H9 (cell line): ENCODE measurements around the gene TBX3. TPM values are rescaled to one million over a fixed set of nuclear protein-coding genes. Genes with fewer than 3 reads are reported as not detected.

ENCODE experiments used
- DNase-seq: peaks from one replicate; pipeline ENCODE4 v3.0.0-alpha.2; 2017
- H2AFZ ChIP-seq: one replicate; pipeline ENCODE4 v1.6.1; 2013; ENCODE audit warnings: mild to moderate bottlenecking, low read length, control low read depth, moderate library complexity
- H2AK5ac ChIP-seq: 2 replicates; pipeline ENCODE4 v1.6.1; 2013; ENCODE audit warnings: low read length, control low read depth, mixed read lengths; ENCODE audit not compliant: insufficient read length
- H2BK120ac ChIP-seq: one replicate; pipeline ENCODE4 v1.6.1; 2013; ENCODE audit warnings: low read depth, mild to moderate bottlenecking, low read length, control low read depth, inconsistent platforms; ENCODE audit not compliant: poor library complexity, severe bottlenecking
- H2BK12ac ChIP-seq: 2 replicates; pipeline ENCODE4 v1.6.1; 2013; ENCODE audit warnings: low read length, control low read depth, mixed read lengths, low read depth; ENCODE audit not compliant: insufficient read length
- H2BK15ac ChIP-seq: 2 replicates; pipeline ENCODE4 v1.6.1; 2013; ENCODE audit warnings: low read depth, low read length, control low read depth
- H2BK20ac ChIP-seq: one replicate; pipeline ENCODE4 v1.6.1; 2013; ENCODE audit warnings: low read depth, mild to moderate bottlenecking, low read length, control low read depth, inconsistent platforms; ENCODE audit not compliant: poor library complexity, severe bottlenecking
- H2BK5ac ChIP-seq: 2 replicates; pipeline ENCODE4 v1.6.1; 2013; ENCODE audit warnings: low read length, control low read depth, mixed read lengths; ENCODE audit not compliant: insufficient read length
- H3K14ac ChIP-seq: 2 replicates; pipeline ENCODE4 v1.6.1; 2013; ENCODE audit warnings: low read length, control low read depth; ENCODE audit not compliant: insufficient read depth
- H3K18ac ChIP-seq: 2 replicates; pipeline ENCODE4 v1.6.1; 2013; ENCODE audit warnings: low read depth, mild to moderate bottlenecking, mixed read lengths, low read length, control low read depth; ENCODE audit not compliant: insufficient read length
- H3K23ac ChIP-seq: 2 replicates; pipeline ENCODE4 v1.6.1; 2013; ENCODE audit warnings: low read length, control low read depth, mixed read lengths, low read depth; ENCODE audit not compliant: insufficient read length
- H3K23me2 ChIP-seq: 2 replicates; pipeline ENCODE4 v1.6.1; 2013; ENCODE audit warnings: low read depth, mild to moderate bottlenecking, mixed read lengths, low read length, control low read depth; ENCODE audit not compliant: insufficient read length, poor library complexity, severe bottlenecking
- H3K27ac ChIP-seq: 2 replicates; pipeline ENCODE4 v1.5.1; 2013; ENCODE audit warnings: low read length, control low read depth, mixed read lengths, low read depth; ENCODE audit not compliant: insufficient read length
- H3K27me3 ChIP-seq: 2 replicates; pipeline ENCODE4 v1.6.1; 2013; ENCODE audit warnings: low read length, control low read depth, inconsistent platforms; ENCODE audit not compliant: insufficient read depth
- H3K4ac ChIP-seq: 2 replicates; pipeline ENCODE4 v1.6.1; 2013; ENCODE audit warnings: low read depth, mild to moderate bottlenecking, control low read depth, inconsistent platforms, low read length, moderate library complexity
- H3K4me1 ChIP-seq: 2 replicates; pipeline ENCODE4 v1.6.1; 2013; ENCODE audit warnings: low read length, control low read depth, inconsistent platforms; ENCODE audit not compliant: insufficient read depth
- H3K4me2 ChIP-seq: 2 replicates; pipeline ENCODE4 v1.6.1; 2013; ENCODE audit warnings: low read length, control low read depth, mixed read lengths; ENCODE audit not compliant: insufficient read length, insufficient read depth
- H3K56ac ChIP-seq: 2 replicates; pipeline ENCODE4 v1.6.1; 2013; ENCODE audit warnings: low read depth, mild to moderate bottlenecking, mixed read lengths, low read length, control low read depth; ENCODE audit not compliant: insufficient read length
- H3K79me1 ChIP-seq: 2 replicates; pipeline ENCODE4 v1.6.1; 2013; ENCODE audit warnings: low read depth, mild to moderate bottlenecking, moderate library complexity, low read length, control low read depth, inconsistent platforms; ENCODE audit not compliant: insufficient read depth, poor library complexity, severe bottlenecking
- H3K79me2 ChIP-seq: 2 replicates; pipeline ENCODE4 v1.6.1; 2013; ENCODE audit warnings: low read length, control low read depth, inconsistent platforms; ENCODE audit not compliant: insufficient read depth
- H3K9ac ChIP-seq: 2 replicates; pipeline ENCODE4 v1.6.1; 2013; ENCODE audit warnings: low read length, control low read depth, mixed read lengths; ENCODE audit not compliant: insufficient read length; ENCODE audit errors: extremely low read depth
- H3K9me3 ChIP-seq: one replicate; pipeline ENCODE4 v1.6.1; 2013; ENCODE audit warnings: low read depth, low read length, inconsistent platforms; ENCODE audit not compliant: control insufficient read depth
- H3T11ph ChIP-seq: one replicate; pipeline ENCODE4 v1.6.1; 2013; ENCODE audit warnings: mild to moderate bottlenecking, low read length, control low read depth, inconsistent platforms
- H4K20me1 ChIP-seq: one replicate; pipeline ENCODE4 v1.6.1; 2013; ENCODE audit not compliant: control insufficient read depth, insufficient read length, insufficient read depth
- H4K5ac ChIP-seq: 2 replicates; pipeline ENCODE4 v1.6.1; 2013; ENCODE audit warnings: low read depth, mild to moderate bottlenecking, mixed read lengths, low read length, control low read depth; ENCODE audit not compliant: insufficient read length
- H4K8ac ChIP-seq: replicated peaks from 2 replicates; pipeline ENCODE4 v1.6.1; 2013; ENCODE audit warnings: low read length, control low read depth, mixed read lengths, low read depth; ENCODE audit not compliant: insufficient read length
- H4K91ac ChIP-seq: 2 replicates; pipeline ENCODE4 v1.6.1; 2013; ENCODE audit warnings: low read depth, mild to moderate bottlenecking, moderate library complexity, mixed read lengths, low read length, control low read depth; ENCODE audit not compliant: insufficient read length
- H3K27ac Mint-ChIP-seq, 3 experiments: 2 replicates in 2 of 3; 3 replicates in 1 of 3; pipeline ENCODE4 v1.8.0; 2020 to 2021; ENCODE audit warnings: mixed read lengths in 3 of 3, mild to moderate bottlenecking in 1 of 3, moderate library complexity in 1 of 3
- H3K27me3 Mint-ChIP-seq: 2 replicates; pipeline ENCODE4 v1.8.0; 2021; ENCODE audit warnings: low read depth, mild to moderate bottlenecking, moderate library complexity, mixed read lengths
- H3K36me3 Mint-ChIP-seq, 3 experiments: 2 replicates in 2 of 3; 3 replicates in 1 of 3; pipeline ENCODE4 v1.8.0; 2020 to 2021; ENCODE audit warnings: low read depth in 3 of 3, mixed read lengths in 3 of 3; ENCODE audit not compliant: insufficient read depth in 1 of 3
- H3K4me1 Mint-ChIP-seq, 2 experiments: 2 replicates each; pipeline ENCODE4 v1.8.0; 2020; ENCODE audit warnings: mixed read lengths in 2 of 2
- H3K4me3 Mint-ChIP-seq, 2 experiments: 2 replicates in 1 of 2; 3 replicates in 1 of 2; pipeline ENCODE4 v1.8.0; 2020 to 2021; ENCODE audit warnings: mild to moderate bottlenecking in 2 of 2, mixed read lengths in 2 of 2, moderate library complexity in 1 of 2
- H3K9me3 Mint-ChIP-seq, 2 experiments: 2 replicates in 1 of 2; 3 replicates in 1 of 2; pipeline ENCODE4 v1.8.0; 2020; ENCODE audit warnings: mild to moderate bottlenecking in 2 of 2, mixed read lengths in 2 of 2, moderate library complexity in 1 of 2
- CTCF ChIP-seq: fragments of 200-600 bp; sonication (generic); conservative IDR thresholded peaks from 3 replicates; pipeline ENCODE4 v1.8.0; 2021; ENCODE audit warnings: antibody characterized with exemption, mild to moderate bottlenecking
- WGBS: extraction: QIAGEN DNeasy Blood & Tissue Kit; methylation state at CpG from one replicate; pipeline ENCODE4 v1.1.7; 2013; ENCODE audit warnings: missing lambda C conversion rate, low lambda C conversion rate, mixed read lengths; ENCODE audit not compliant: insufficient read length; ENCODE audit errors: extremely low coverage; 5-methylcytosine and 5-hydroxymethylcytosine counted together
- total RNA-seq: library from RNA; stranded (reverse); gene quantifications from 2 replicates; pipeline ENCODE4 v1.2.1, GENCODE V29; 2021

The TBX3 gene
- total RNA-seq, 1 experiment from 2014 or later: 0.04 TPM

DNA sequence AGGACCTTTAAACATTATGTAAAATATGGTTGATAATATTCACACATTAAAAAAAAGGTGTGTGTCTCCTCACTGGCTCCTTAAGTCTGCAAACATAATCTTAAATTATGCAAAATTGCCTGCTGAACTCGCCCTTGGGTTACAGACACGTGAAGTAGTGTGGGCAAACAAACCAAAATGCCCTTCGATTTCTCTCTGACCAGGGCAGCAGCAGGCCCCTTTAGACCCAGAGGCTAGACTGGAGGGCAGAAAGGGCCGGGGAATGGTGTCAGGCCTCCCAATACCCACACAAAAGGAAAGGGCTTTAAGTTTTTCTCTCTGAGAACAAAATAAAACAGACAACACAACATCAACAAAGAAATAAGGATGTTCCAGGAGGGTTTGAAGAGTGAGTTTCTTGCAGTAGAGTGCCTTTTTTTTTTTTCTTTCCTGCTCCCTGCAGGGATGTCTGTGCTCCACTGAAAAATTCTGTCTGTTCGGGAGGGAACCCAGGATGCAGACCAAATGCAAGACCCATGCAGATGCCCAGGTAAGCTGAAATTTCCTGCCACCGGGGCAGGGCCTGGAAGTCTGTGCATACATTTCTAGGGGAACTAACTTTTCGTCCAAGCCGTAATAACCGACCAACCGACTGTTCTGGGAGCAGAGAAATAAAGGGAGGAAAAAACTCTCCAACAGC is 1.7 kb downstream of the TBX3 start:
- Mint-ChIP-seq H3K4me1 (peaks cover 54 to 61% of the 10 kb centered on the region in 2 experiments), H3K27me3 (peaks cover 99% of the 10 kb centered on the region), H3K4me3 (peak overlapping the region in 1 of 2 experiments; percentile 82; a peak in 3 of 5 replicates), H3K9me3 (peaks cover 2 to 17% of the 10 kb centered on the region in 2 experiments; a peak in 3 of 5 replicates), H3K36me3 (no peaks in the 10 kb centered on the region), H3K27ac (no peak overlapping the region)
- no peaks in the 10 kb centered on the region for H3K9me3 ChIP-seq
- no peak overlapping the region for H3T11ph ChIP-seq
- no peak overlapping the region for H4K91ac ChIP-seq
- no peak overlapping the region for H4K5ac ChIP-seq
- H3K18ac ChIP-seq: no peak overlapping the region
- H2AK5ac ChIP-seq: no peak overlapping the region
- no peak overlapping the region for H3K23ac ChIP-seq
- H4K20me1 ChIP-seq: no peaks in the 10 kb centered on the region
- H3K56ac ChIP-seq: no peak overlapping the region
- no peak overlapping the region for H2BK20ac ChIP-seq
- no peak overlapping the region for H2BK12ac ChIP-seq
- no peak overlapping the region for H2BK120ac ChIP-seq
- no peak overlapping the region for H3K9ac ChIP-seq
- H3K79me1 ChIP-seq: no peaks in the 10 kb centered on the region
- no CpG with 5 or more reads among the region's 10 CpGs for WGBS
- H3K4me1 ChIP-seq: peaks cover 2% of the 10 kb centered on the region
- no peaks in the 10 kb centered on the region for H3K79me2 ChIP-seq
- H3K27ac ChIP-seq: no peak overlapping the region
- TF ChIP-seq CTCF: no peak
- no peak overlapping the region for H3K14ac ChIP-seq
- H3K23me2 ChIP-seq: peaks cover 16% of the 10 kb centered on the region
- H2BK15ac ChIP-seq: no peak overlapping the region
- peak overlapping the region; percentile 53 for H3K4me2 ChIP-seq
- H3K4ac ChIP-seq: no peak overlapping the region
- no peak overlapping the region for H4K8ac ChIP-seq
- H3K27me3 ChIP-seq: peaks cover 88% of the 10 kb centered on the region
- H2AFZ ChIP-seq: no peak overlapping the region
- DNase-seq: no peak
- no peak overlapping the region for H2BK5ac ChIP-seq
